Chondrocyte (in vitro differentiated cells): ENCODE results near the gene ALK. TPM values are rescaled to one million over a fixed set of nuclear protein-coding genes. Genes with fewer than 3 reads are reported as not detected.

Experiments used
- DNase-seq: peaks from one replicate; pipeline ENCODE4 v3.0.0; 2021; ENCODE audit warnings: mixed read lengths, low spot score
- H3K27ac Mint-ChIP-seq: one replicate; pipeline ENCODE4 v1.8.0; 2021; ENCODE audit warnings: mild to moderate bottlenecking, moderate library complexity, mixed read lengths; ENCODE audit not compliant: unreplicated experiment
- H3K27me3 Mint-ChIP-seq: 2 replicates; pipeline ENCODE4 v1.8.0; 2021; ENCODE audit warnings: low read depth, mixed read lengths
- H3K36me3 Mint-ChIP-seq: 2 replicates; pipeline ENCODE4 v1.8.0; 2021; ENCODE audit warnings: low read depth, mixed read lengths
- H3K4me1 Mint-ChIP-seq: 2 replicates; pipeline ENCODE4 v1.8.0; 2021; ENCODE audit warnings: low read depth, mild to moderate bottlenecking, mixed read lengths
- H3K4me3 Mint-ChIP-seq: one replicate; pipeline ENCODE4 v1.8.0; 2021; ENCODE audit warnings: mild to moderate bottlenecking, moderate library complexity, mixed read lengths; ENCODE audit not compliant: unreplicated experiment
- H3K9me3 Mint-ChIP-seq: 2 replicates; pipeline ENCODE4 v1.8.0; 2021; ENCODE audit warnings: low read depth, mixed read lengths
- total RNA-seq: library from RNA; stranded (reverse); gene quantifications from 3 replicates; pipeline ENCODE4 v1.2.1, GENCODE V29; 2021
- TF ChIP-seq, protein P1 (sequence below): fragments of 200-600 bp; sonication (generic); IDR thresholded peaks from 2 replicates; pipeline ENCODE4 v1.5.0; 2021; ENCODE audit warnings: antibody characterized with exemption, mild to moderate bottlenecking, moderate library complexity

ALK gene
- total RNA-seq, 1 donor from 2014 or later = 0.07 TPM

GRCh38 chr2:29688429-29688828 lies 233.0 kb downstream of the ALK start:
- no peaks in the 10 kb centered on the region for H3K4me1 Mint-ChIP-seq
- no peaks in the 10 kb centered on the region for H3K36me3 Mint-ChIP-seq
- H3K27ac Mint-ChIP-seq = no peak overlapping the region
- TF ChIP-seq, protein P1, sequence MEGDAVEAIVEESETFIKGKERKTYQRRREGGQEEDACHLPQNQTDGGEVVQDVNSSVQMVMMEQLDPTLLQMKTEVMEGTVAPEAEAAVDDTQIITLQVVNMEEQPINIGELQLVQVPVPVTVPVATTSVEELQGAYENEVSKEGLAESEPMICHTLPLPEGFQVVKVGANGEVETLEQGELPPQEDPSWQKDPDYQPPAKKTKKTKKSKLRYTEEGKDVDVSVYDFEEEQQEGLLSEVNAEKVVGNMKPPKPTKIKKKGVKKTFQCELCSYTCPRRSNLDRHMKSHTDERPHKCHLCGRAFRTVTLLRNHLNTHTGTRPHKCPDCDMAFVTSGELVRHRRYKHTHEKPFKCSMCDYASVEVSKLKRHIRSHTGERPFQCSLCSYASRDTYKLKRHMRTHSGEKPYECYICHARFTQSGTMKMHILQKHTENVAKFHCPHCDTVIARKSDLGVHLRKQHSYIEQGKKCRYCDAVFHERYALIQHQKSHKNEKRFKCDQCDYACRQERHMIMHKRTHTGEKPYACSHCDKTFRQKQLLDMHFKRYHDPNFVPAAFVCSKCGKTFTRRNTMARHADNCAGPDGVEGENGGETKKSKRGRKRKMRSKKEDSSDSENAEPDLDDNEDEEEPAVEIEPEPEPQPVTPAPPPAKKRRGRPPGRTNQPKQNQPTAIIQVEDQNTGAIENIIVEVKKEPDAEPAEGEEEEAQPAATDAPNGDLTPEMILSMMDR = no peak
- DNase-seq = no peak
- no peak overlapping the region for H3K4me3 Mint-ChIP-seq
- H3K9me3 Mint-ChIP-seq = peaks cover 11% of the 10 kb centered on the region
- peaks cover 7% of the 10 kb centered on the region for H3K27me3 Mint-ChIP-seq

GRCh38 chr2:29687121-29687520 lies 234.3 kb downstream of the ALK start:
- no peak for DNase-seq
- peaks cover 10% of the 10 kb centered on the region for H3K27me3 Mint-ChIP-seq
- H3K9me3 Mint-ChIP-seq = peaks cover 4% of the 10 kb centered on the region
- TF ChIP-seq, protein P1 = no peak
- H3K4me1 Mint-ChIP-seq = no peaks in the 10 kb centered on the region
- no peak overlapping the region for H3K27ac Mint-ChIP-seq
- no peaks in the 10 kb centered on the region for H3K36me3 Mint-ChIP-seq
- no peak overlapping the region for H3K4me3 Mint-ChIP-seq

DNA sequence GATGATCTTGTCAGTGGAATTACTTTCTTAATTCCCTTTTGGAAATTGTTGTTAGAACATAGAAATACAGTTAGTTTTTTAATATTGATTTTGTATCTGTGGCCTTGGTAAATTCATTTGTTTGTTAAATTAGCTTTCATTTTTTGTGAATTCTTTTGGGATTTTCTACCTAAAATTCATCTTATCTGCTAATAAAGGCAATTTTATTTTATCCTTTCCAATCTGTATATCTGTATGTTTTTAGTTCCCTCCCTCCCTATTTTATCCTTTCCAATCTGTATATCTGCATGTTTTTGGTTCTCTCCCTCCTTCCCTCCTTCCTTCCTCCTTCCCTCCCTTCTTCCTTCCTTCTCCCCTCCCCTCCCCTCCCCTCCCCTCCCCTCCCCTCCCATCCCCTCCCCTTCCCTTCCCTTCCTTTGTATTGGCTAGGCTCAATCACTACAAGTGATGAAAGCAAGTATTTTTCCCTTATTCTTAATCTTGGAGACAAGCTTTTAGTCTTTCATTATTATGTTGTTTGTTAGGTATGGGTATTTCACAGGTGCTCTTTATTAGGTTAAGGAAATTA lies 244.4 kb downstream of the ALK start:
- Mint-ChIP-seq H3K27me3 (peaks cover 21% of the 10 kb centered on the region), H3K9me3 (peaks cover 23% of the 10 kb centered on the region), H3K27ac (no peak overlapping the region), H3K36me3 (peaks cover 6% of the 10 kb centered on the region), H3K4me1 (no peaks in the 10 kb centered on the region), H3K4me3 (no peak overlapping the region)
- no peak for DNase-seq
- TF ChIP-seq, protein P1 = no peak

- Mint-ChIP-seq H3K4me1 (peaks cover 14% of the 10 kb centered on the region), H3K9me3 (peaks cover 25% of the 10 kb centered on the region), H3K27ac (no peak overlapping the region), H3K36me3 (peaks cover 7% of the 10 kb centered on the region), H3K4me3 (no peak overlapping the region), H3K27me3 (no peaks in the 10 kb centered on the region)
- DNase-seq = no peak
- TF ChIP-seq, protein P1 = no peak
Measured at GRCh38 chr2:29664578-29664977, 256.8 kb downstream of the ALK start.

DNA sequence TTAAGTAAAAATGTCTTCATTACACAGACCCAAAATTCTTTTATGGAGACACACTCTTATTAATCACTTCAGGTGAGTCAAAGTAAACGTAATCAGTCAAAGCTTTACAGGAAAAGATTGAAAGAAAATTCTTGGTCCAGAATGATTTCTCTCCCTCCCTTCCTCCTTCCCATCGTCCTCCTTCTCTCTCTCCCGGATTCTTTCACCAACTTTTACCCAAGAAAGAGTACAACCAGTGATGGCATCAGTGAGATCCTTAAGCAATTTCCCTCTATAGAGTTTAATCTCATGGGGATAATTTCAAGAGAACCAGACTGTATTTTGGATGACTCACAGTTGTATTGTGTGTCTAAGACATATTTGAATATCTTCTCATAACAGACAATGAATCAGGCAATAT lies 258.1 kb downstream of the ALK start:
- Mint-ChIP-seq H3K4me1 (peaks cover 14% of the 10 kb centered on the region), H3K36me3 (peaks cover 4% of the 10 kb centered on the region), H3K27me3 (no peaks in the 10 kb centered on the region), H3K9me3 (peaks cover 12% of the 10 kb centered on the region), H3K27ac (peak overlapping the region; percentile 68), H3K4me3 (no peak overlapping the region)
- TF ChIP-seq, protein P1 = no peak
- no peak for DNase-seq
